ENCODE results near the gene NLGN4X. TPM values are rescaled to one million over a fixed set of nuclear protein-coding genes. Genes with fewer than 3 reads are reported as not detected.

Gene NLGN4X
- total RNA-seq, 4 donors from 2014 or later = 0.45 to 3.2 (median 0.86) TPM

DNA sequence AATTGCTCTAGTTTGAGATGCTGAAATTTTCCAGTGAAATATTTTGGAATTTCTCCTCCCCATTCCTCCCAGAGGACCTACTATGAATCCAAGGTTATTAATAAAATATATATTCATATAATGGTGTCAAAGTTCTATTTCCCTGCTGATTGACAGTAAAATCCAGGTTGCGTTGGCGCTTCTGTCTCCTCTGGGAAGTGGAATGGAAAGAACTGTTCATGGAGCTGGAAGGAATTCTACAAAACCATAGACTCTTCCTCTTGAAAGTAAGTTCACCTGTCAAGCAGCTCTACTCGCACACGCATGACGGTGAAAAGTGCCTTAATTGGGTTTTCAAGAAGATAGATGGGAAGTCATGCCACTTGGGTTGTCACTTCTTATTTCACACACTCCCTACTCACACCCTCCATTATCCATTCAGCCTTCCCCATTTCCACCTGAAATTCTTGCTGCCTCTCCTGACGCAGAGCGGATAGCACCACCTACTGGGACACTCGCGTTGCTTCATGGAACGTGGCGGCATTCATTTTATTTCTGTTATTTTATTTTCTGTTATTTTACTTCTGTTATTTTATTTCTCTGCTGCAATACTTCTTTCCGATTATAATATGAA lies 351.6 kb downstream of the NLGN4X start:
- Histone ChIP-seq H3K4me1 (no peaks in the 10 kb centered on the region), H3K36me3 (no peaks in the 10 kb centered on the region), H3K9me3 (no peaks in the 10 kb centered on the region), H3K4me3 (replicated peaks in 1 of 3) (no peak overlapping the region), H3K27me3 (no peaks in the 10 kb centered on the region), H3K27ac (no peak overlapping the region)
- intact Hi-C loops (cut with DNase I) = no loop called here
- peak; percentile 2 to 5 for DNase-seq
- WGBS, 2 donors = 9 to 16% methylated on average over 12 of the region's 12 CpGs
- TF ChIP-seq POLR2A (IDR thresholded peaks at IDR 0.05) = no peak
- TF ChIP-seq, protein P1, sequence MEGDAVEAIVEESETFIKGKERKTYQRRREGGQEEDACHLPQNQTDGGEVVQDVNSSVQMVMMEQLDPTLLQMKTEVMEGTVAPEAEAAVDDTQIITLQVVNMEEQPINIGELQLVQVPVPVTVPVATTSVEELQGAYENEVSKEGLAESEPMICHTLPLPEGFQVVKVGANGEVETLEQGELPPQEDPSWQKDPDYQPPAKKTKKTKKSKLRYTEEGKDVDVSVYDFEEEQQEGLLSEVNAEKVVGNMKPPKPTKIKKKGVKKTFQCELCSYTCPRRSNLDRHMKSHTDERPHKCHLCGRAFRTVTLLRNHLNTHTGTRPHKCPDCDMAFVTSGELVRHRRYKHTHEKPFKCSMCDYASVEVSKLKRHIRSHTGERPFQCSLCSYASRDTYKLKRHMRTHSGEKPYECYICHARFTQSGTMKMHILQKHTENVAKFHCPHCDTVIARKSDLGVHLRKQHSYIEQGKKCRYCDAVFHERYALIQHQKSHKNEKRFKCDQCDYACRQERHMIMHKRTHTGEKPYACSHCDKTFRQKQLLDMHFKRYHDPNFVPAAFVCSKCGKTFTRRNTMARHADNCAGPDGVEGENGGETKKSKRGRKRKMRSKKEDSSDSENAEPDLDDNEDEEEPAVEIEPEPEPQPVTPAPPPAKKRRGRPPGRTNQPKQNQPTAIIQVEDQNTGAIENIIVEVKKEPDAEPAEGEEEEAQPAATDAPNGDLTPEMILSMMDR (IDR thresholded peaks at IDR 0.05) = peak in 3 of 6 experiments; percentile 19 to 32 (median 27)

DNA sequence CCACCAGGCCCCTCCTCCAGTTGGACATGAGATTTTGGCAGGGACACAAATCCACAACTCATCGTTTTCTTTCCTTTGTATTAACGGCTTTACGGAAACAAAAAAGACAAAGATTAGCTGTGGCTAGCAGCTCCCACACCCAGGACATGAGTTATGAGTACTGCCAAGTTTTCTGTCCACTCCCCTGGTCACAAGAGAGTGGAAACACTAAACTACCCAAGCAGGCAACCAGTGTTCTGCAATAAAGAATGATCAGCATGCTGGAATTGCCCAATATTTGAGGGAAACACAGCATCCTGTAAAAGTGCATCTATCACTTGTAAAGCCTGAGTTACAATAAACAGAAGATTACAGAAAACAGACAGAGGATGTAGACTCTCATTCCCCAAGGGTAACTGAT lies 358.4 kb downstream of the NLGN4X start:
- Histone ChIP-seq H3K27ac (no peak overlapping the region), H3K4me3 (replicated peaks in 1 of 3) (no peak overlapping the region), H3K9me3 (no peaks in the 10 kb centered on the region), H3K4me1 (no peaks in the 10 kb centered on the region), H3K36me3 (no peaks in the 10 kb centered on the region), H3K27me3 (no peaks in the 10 kb centered on the region)
- WGBS, 2 donors = 53 to 60% methylated on average over 3 of the region's 3 CpGs
- no peak for TF ChIP-seq POLR2A (IDR thresholded peaks at IDR 0.05)
- TF ChIP-seq, protein P1 (IDR thresholded peaks at IDR 0.05) = no peak
- intact Hi-C loops (cut with DNase I) = no loop called here
- DNase-seq = no peak

DNA sequence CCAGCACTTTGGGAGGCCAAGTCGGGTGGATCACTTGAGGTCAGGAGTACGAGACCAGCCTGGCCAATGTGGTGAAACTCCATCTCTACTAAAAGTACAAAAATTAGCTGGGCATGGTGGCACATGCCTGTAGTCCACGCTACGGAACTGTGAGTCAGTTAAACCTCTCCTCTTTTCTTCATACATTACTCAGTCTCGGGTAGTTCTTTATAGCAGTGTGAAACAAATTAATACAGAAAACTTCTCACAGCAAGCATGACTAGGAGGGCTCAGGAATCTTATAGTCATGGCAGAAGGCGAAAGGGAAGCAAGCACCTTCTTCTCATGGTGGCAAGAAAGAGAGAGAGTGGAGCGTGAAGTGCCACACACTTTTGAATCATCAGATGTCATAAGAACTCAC lies 358.9 kb downstream of the NLGN4X start:
- WGBS, 2 donors = 90 to 94% methylated on average over 6 to 7 of the region's 7 CpGs
- intact Hi-C loops (cut with DNase I) = no loop called here
- no peak overlapping the region for H3K27ac ChIP-seq
- TF ChIP-seq POLR2A (IDR thresholded peaks at IDR 0.05) = no peak
- TF ChIP-seq, protein P1 (IDR thresholded peaks at IDR 0.05) = no peak
- no peak for DNase-seq
- H3K4me1 ChIP-seq = no peaks in the 10 kb centered on the region
- H3K4me3 ChIP-seq (replicated peaks in 1 of 3) = no peak overlapping the region
- no peaks in the 10 kb centered on the region for H3K36me3 ChIP-seq
- no peaks in the 10 kb centered on the region for H3K27me3 ChIP-seq
- no peaks in the 10 kb centered on the region for H3K9me3 ChIP-seq

DNA sequence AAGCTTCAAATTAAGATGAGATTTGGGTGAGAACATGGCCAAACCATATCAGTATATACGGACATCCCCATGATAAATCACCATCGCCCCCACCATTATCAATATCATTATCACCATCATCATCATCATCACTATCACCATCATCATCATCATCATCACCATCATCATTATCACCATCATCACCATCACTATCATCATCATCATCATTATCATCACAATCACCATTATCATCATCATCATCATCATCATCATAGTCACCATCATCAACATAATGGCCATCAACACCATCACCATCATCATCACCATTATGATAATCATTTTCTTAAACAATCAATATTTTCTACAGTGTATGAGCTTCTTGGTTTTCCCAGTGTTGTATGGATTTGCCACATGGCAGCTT lies 360.9 kb downstream of the NLGN4X start:
- no peaks in the 10 kb centered on the region for H3K27me3 ChIP-seq
- TF ChIP-seq, protein P1 (IDR thresholded peaks at IDR 0.05) = no peak
- no peak for TF ChIP-seq POLR2A (IDR thresholded peaks at IDR 0.05)
- no peaks in the 10 kb centered on the region for H3K9me3 ChIP-seq
- intact Hi-C loops (cut with DNase I) = no loop called here
- DNase-seq = no peak
- H3K27ac ChIP-seq = no peak overlapping the region
- WGBS, 2 donors = 95 to 98% methylated on average over 2 of the region's 2 CpGs
- no peaks in the 10 kb centered on the region for H3K36me3 ChIP-seq
- H3K4me3 ChIP-seq (replicated peaks in 1 of 3) = no peak overlapping the region
- no peaks in the 10 kb centered on the region for H3K4me1 ChIP-seq

DNA sequence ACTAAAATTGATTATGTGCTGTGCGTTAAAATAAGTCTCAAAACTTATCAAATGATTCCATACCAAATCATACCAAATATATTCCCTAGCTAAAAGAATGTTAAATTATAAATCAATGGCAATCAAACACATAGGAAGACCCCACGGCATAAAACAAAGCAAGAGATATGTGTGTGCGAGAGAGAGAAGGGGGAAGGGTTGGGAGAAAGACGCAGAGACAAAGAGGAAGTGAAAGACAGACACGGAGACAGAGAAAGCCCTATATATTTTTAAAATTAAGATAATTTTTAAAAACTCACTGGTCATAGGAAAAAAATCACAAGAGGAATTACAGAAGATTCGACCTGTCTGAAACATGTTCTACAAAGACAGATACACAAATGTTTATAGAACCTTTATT lies 371.4 kb downstream of the NLGN4X start:
- DNase-seq = no peak
- no peak for TF ChIP-seq POLR2A (IDR thresholded peaks at IDR 0.05)
- TF ChIP-seq, protein P1 (IDR thresholded peaks at IDR 0.05) = no peak
- Histone ChIP-seq H3K4me3 (replicated peaks in 1 of 3) (no peak overlapping the region), H3K9me3 (no peaks in the 10 kb centered on the region), H3K36me3 (no peaks in the 10 kb centered on the region), H3K27ac (no peak overlapping the region), H3K27me3 (no peaks in the 10 kb centered on the region), H3K4me1 (no peaks in the 10 kb centered on the region)
- 52 to 59% methylated on average over 6 of the region's 6 CpGs for WGBS, 2 donors
- intact Hi-C loops (cut with DNase I) = no loop called here
